Vagina (tissue), 2 donors: ENCODE results near the gene TMPRSS13. TPM values are rescaled to one million over a fixed set of nuclear protein-coding genes. Genes with fewer than 3 reads are reported as not detected.

Experiments
- DNase-seq, 2 donors: peaks; one replicate each; pipeline ENCODE4 v3.0.0-alpha.2; 2017; ENCODE audit errors: extremely low spot score in 2 of 2
- H3K27ac ChIP-seq: fragments of 200-600 bp; sonication (generic); one replicate; pipeline ENCODE4 v1.5.1; 2019
- H3K27me3 ChIP-seq: fragments of 200-600 bp; sonication (generic); one replicate; pipeline ENCODE4 v1.5.1; 2019
- H3K36me3 ChIP-seq, 2 donors: fragments of 200-600 bp; sonication (generic); one replicate each; pipeline ENCODE4 v1.5.1; 2017 to 2019
- H3K4me1 ChIP-seq: fragments of 200-600 bp; sonication (generic); one replicate; pipeline ENCODE4 v1.5.1; 2019
- H3K4me3 ChIP-seq, 2 donors: fragments of 200-600 bp; sonication (generic); 1 replicate in 1 of 2; 2 replicates in 1 of 2; pipeline ENCODE4 v1.5.1; 2016 to 2019
- H3K9me3 ChIP-seq: fragments of 200-600 bp; sonication (generic); one replicate; pipeline ENCODE4 v1.5.1; 2019
- CTCF ChIP-seq, 3 experiments: fragments of 450-650 bp in 2 of 3; fragments of 200-600 bp in 1 of 3; sonication (generic) in 1 of 3; IDR thresholded peaks; one replicate each; pipeline ENCODE4 v1.5.1; 2017 to 2019; ENCODE audit warnings: antibody characterized with exemption in 3 of 3, mild to moderate bottlenecking in 2 of 3, moderate library complexity in 2 of 3
- POLR2A ChIP-seq, 2 donors: fragments of 450-650 bp; IDR thresholded peaks; one replicate each; pipeline ENCODE4 v1.6.1; 2017; ENCODE audit warnings: antibody characterized with exemption in 2 of 2, mild to moderate bottlenecking in 2 of 2, moderate library complexity in 2 of 2
- POLR2AphosphoS5 ChIP-seq, 2 donors: sonication (generic); formaldehyde crosslinking; IDR thresholded peaks; one replicate each; pipeline ENCODE4 v1.9.0; 2017; ENCODE audit warnings: antibody characterized with exemption in 2 of 2, mild to moderate bottlenecking in 2 of 2, low read depth in 1 of 2; ENCODE audit not compliant: insufficient read depth in 1 of 2
- intact Hi-C: fragments of 100-400 bp; cut with DNase I; formaldehyde crosslinking; loops from one replicate; pipeline ENCODE4 v1.15.1; 2023
- total RNA-seq: library from RNA; depleted of rRNA; stranded (reverse); fragments of >200 nt; gene quantifications from one replicate; pipeline ENCODE4 v1.2.3, GENCODE V29; 2016

TMPRSS13 gene
- total RNA-seq, 1 donor from 2014 or later = 9.6 TPM

GRCh38 chr11:117905524-117905923 lies 23.7 kb downstream of the TMPRSS13 start:
- no peak overlapping the region for H3K27ac ChIP-seq
- TF ChIP-seq POLR2AphosphoS5 (IDR thresholded peaks at IDR 0.05; ENCODE audit: insufficient read depth in 1 of 2, low read depth in 1 of 2) (no peak), CTCF (IDR thresholded peaks at IDR 0.05) (no peak), POLR2A (IDR thresholded peaks at IDR 0.05) (no peak)
- no peak for DNase-seq

GRCh38 chr11:117903505-117904382 lies 25.5 kb downstream of the TMPRSS13 start:
- no peak overlapping the region for H3K27ac ChIP-seq
- no peak for DNase-seq
- TF ChIP-seq POLR2A (IDR thresholded peaks at IDR 0.05) (no peak), CTCF (IDR thresholded peaks at IDR 0.05) (no peak), POLR2AphosphoS5 (IDR thresholded peaks at IDR 0.05; ENCODE audit: insufficient read depth in 1 of 2, low read depth in 1 of 2) (no peak)

More at GRCh38 chr11:117905524-117905923, 23.7 kb downstream of the TMPRSS13 start:
- intact Hi-C loops = no loop called here
- Histone ChIP-seq H3K36me3 (no peaks in the 10 kb centered on the region), H3K4me3 (no peak overlapping the region), H3K4me1 (peaks cover 9% of the 10 kb centered on the region), H3K27me3 (no peaks in the 10 kb centered on the region), H3K9me3 (no peaks in the 10 kb centered on the region)

GRCh38 chr11:117902001-117902845 lies 27.0 kb downstream of the TMPRSS13 start:
- H3K36me3 ChIP-seq = no peaks in the 10 kb centered on the region
- DNase-seq = no peak
- H3K9me3 ChIP-seq = no peaks in the 10 kb centered on the region
- peaks cover 2% of the 10 kb centered on the region for H3K4me1 ChIP-seq
- no peaks in the 10 kb centered on the region for H3K27me3 ChIP-seq
- H3K27ac ChIP-seq = no peak overlapping the region
- no peak overlapping the region for H3K4me3 ChIP-seq
- no peak for TF ChIP-seq POLR2AphosphoS5 (IDR thresholded peaks at IDR 0.05; ENCODE audit: insufficient read depth in 1 of 2, low read depth in 1 of 2)
- no peak for TF ChIP-seq POLR2A (IDR thresholded peaks at IDR 0.05)
- TF ChIP-seq CTCF (IDR thresholded peaks at IDR 0.05) = no peak
- intact Hi-C loops = no loop called here

More at GRCh38 chr11:117903505-117904382, 25.5 kb downstream of the TMPRSS13 start:
- no peak overlapping the region for H3K4me3 ChIP-seq
- no peaks in the 10 kb centered on the region for H3K9me3 ChIP-seq
- peaks cover 9% of the 10 kb centered on the region for H3K4me1 ChIP-seq
- no peaks in the 10 kb centered on the region for H3K27me3 ChIP-seq
- H3K36me3 ChIP-seq = no peaks in the 10 kb centered on the region
- intact Hi-C loops = no loop called here

- intact Hi-C loops = no loop called here
- DNase-seq = no peak
- no peak for TF ChIP-seq POLR2AphosphoS5 (IDR thresholded peaks at IDR 0.05; ENCODE audit: insufficient read depth in 1 of 2, low read depth in 1 of 2)
- no peak for TF ChIP-seq CTCF (IDR thresholded peaks at IDR 0.05)
- TF ChIP-seq POLR2A (IDR thresholded peaks at IDR 0.05) = no peak
- Histone ChIP-seq H3K27me3 (no peaks in the 10 kb centered on the region), H3K9me3 (no peaks in the 10 kb centered on the region), H3K27ac (no peak overlapping the region), H3K4me3 (no peak overlapping the region), H3K4me1 (no peaks in the 10 kb centered on the region), H3K36me3 (no peaks in the 10 kb centered on the region)
Observed at GRCh38 chr11:117901601-117902000, 27.6 kb downstream of the TMPRSS13 start.
